H1 (cell line): ENCODE results near the gene NTRK1. TPM values are rescaled to one million over a fixed set of nuclear protein-coding genes. Genes with fewer than 3 reads are reported as not detected.

ENCODE experiments used
- ASH2L ChIP-seq: fragments of 200-600, 300-600 bp; sonication (generic); IDR thresholded peaks from one replicate; pipeline ENCODE4 v1.7.1; 2017; ENCODE audit warnings: low read length
- EZH2 ChIP-seq: fragments of 200-600 bp; sonication (generic); IDR thresholded peaks from 2 replicates; pipeline ENCODE4 v1.7.1; 2012; ENCODE audit warnings: low read depth, mild to moderate bottlenecking, moderate library complexity, low read length, inconsistent platforms; ENCODE audit not compliant: severe bottlenecking
- RBBP5 ChIP-seq: IDR thresholded peaks from 2 replicates; pipeline ENCODE4 v1.7.1; 2012; ENCODE audit warnings: low read depth, mild to moderate bottlenecking, inconsistent platforms, low read length, moderate library complexity, borderline replicate concordance
- SIX5 ChIP-seq: IDR thresholded peaks from 2 replicates; pipeline ENCODE4 v1.6.1; 2011; ENCODE audit warnings: mild to moderate bottlenecking, low read depth, low read length
- TCF12 ChIP-seq: IDR thresholded peaks from 2 replicates; pipeline ENCODE4 v1.6.1; 2011; ENCODE audit warnings: low read depth, mild to moderate bottlenecking, low read length
- polyA plus RNA-seq, 7 experiments: library from polyadenylated mRNA; depleted of rRNA in 3 of 7; stranded (reverse) in 5 of 7; unstranded in 2 of 7; fragments of >200 nt in 5 of 7; fragments of 200-250 nt in 2 of 7; gene quantifications; 1 replicate in 5 of 7; 2 replicates in 1 of 7; 4 replicates in 1 of 7; pipeline versions ENCODE4 v1.2.1 to v1.2.3, GENCODE V29; 2011 to 2013; ENCODE audit warnings: missing spikeins in 2 of 7, mixed read lengths in 2 of 7
- total RNA-seq: library from RNA; stranded (reverse); fragmentation: NEBNext Ultra II Directional; extraction: Animal tissue kit (Norgen Biotek cat#: 25700); gene quantifications from 2 replicates; pipeline ENCODE4 v1.2.1, GENCODE V29; 2021
- TF ChIP-seq, protein P1 (sequence below): fragments of 300-600 bp; sonication (generic); IDR thresholded peaks from 2 replicates; pipeline ENCODE4 v1.7.1; 2012; ENCODE audit warnings: low read length, moderate library complexity, mild to moderate bottlenecking, inconsistent platforms; ENCODE audit not compliant: insufficient replicate concordance
- TF ChIP-seq, protein P2 (sequence below): IDR thresholded peaks from 2 replicates; pipeline ENCODE4 v1.6.1; 2012; ENCODE audit warnings: inconsistent platforms

Gene NTRK1
- total and polyA plus RNA-seq, 2 of the 8 experiments (the other 6 are each of a cell fraction or from before 2014, with no cell fraction given), result 0.12 to 0.24 TPM

DNA sequence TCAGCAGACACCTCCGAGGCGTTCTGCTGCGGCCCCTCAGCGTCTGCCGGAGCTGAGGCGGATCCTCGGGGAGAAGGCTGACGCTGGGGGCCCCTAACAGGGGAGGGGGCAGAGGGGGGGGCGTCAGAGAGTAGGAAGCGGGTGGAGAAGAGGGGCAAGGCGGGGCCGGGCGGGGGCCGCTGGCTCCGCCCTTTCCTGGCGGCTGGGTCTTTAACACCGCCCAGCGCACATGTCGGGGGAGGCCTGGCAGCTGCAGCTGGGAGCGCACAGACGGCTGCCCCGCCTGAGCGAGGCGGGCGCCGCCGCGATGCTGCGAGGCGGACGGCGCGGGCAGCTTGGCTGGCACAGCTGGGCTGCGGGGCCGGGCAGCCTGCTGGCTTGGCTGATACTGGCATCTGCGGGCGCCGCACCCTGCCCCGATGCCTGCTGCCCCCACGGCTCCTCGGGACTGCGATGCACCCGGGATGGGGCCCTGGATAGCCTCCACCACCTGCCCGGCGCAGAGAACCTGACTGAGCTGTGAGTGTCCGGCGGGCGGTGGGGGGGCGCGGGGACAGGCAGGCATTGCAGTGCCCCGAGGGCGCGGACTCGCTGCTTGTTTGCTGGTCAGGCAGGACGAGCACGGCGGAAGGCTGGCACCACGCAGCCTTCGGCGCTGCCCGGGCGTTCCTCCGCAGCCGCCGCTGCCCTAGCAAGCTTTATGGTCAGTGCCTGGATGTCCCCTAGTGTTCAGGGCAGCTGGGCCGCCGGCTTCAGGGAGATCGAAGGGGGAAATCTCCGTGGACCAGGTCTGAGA lies at the start of gene NTRK1 (continued):
- TF ChIP-seq, protein P1, sequence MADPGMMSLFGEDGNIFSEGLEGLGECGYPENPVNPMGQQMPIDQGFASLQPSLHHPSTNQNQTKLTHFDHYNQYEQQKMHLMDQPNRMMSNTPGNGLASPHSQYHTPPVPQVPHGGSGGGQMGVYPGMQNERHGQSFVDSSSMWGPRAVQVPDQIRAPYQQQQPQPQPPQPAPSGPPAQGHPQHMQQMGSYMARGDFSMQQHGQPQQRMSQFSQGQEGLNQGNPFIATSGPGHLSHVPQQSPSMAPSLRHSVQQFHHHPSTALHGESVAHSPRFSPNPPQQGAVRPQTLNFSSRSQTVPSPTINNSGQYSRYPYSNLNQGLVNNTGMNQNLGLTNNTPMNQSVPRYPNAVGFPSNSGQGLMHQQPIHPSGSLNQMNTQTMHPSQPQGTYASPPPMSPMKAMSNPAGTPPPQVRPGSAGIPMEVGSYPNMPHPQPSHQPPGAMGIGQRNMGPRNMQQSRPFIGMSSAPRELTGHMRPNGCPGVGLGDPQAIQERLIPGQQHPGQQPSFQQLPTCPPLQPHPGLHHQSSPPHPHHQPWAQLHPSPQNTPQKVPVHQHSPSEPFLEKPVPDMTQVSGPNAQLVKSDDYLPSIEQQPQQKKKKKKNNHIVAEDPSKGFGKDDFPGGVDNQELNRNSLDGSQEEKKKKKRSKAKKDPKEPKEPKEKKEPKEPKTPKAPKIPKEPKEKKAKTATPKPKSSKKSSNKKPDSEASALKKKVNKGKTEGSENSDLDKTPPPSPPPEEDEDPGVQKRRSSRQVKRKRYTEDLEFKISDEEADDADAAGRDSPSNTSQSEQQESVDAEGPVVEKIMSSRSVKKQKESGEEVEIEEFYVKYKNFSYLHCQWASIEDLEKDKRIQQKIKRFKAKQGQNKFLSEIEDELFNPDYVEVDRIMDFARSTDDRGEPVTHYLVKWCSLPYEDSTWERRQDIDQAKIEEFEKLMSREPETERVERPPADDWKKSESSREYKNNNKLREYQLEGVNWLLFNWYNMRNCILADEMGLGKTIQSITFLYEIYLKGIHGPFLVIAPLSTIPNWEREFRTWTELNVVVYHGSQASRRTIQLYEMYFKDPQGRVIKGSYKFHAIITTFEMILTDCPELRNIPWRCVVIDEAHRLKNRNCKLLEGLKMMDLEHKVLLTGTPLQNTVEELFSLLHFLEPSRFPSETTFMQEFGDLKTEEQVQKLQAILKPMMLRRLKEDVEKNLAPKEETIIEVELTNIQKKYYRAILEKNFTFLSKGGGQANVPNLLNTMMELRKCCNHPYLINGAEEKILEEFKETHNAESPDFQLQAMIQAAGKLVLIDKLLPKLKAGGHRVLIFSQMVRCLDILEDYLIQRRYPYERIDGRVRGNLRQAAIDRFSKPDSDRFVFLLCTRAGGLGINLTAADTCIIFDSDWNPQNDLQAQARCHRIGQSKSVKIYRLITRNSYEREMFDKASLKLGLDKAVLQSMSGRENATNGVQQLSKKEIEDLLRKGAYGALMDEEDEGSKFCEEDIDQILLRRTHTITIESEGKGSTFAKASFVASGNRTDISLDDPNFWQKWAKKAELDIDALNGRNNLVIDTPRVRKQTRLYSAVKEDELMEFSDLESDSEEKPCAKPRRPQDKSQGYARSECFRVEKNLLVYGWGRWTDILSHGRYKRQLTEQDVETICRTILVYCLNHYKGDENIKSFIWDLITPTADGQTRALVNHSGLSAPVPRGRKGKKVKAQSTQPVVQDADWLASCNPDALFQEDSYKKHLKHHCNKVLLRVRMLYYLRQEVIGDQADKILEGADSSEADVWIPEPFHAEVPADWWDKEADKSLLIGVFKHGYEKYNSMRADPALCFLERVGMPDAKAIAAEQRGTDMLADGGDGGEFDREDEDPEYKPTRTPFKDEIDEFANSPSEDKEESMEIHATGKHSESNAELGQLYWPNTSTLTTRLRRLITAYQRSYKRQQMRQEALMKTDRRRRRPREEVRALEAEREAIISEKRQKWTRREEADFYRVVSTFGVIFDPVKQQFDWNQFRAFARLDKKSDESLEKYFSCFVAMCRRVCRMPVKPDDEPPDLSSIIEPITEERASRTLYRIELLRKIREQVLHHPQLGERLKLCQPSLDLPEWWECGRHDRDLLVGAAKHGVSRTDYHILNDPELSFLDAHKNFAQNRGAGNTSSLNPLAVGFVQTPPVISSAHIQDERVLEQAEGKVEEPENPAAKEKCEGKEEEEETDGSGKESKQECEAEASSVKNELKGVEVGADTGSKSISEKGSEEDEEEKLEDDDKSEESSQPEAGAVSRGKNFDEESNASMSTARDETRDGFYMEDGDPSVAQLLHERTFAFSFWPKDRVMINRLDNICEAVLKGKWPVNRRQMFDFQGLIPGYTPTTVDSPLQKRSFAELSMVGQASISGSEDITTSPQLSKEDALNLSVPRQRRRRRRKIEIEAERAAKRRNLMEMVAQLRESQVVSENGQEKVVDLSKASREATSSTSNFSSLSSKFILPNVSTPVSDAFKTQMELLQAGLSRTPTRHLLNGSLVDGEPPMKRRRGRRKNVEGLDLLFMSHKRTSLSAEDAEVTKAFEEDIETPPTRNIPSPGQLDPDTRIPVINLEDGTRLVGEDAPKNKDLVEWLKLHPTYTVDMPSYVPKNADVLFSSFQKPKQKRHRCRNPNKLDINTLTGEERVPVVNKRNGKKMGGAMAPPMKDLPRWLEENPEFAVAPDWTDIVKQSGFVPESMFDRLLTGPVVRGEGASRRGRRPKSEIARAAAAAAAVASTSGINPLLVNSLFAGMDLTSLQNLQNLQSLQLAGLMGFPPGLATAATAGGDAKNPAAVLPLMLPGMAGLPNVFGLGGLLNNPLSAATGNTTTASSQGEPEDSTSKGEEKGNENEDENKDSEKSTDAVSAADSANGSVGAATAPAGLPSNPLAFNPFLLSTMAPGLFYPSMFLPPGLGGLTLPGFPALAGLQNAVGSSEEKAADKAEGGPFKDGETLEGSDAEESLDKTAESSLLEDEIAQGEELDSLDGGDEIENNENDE, result no peak
- TF ChIP-seq, protein P2, sequence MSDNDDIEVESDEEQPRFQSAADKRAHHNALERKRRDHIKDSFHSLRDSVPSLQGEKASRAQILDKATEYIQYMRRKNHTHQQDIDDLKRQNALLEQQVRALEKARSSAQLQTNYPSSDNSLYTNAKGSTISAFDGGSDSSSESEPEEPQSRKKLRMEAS, result peak; percentile 86
- TF ChIP-seq RBBP5, result no peak
- TF ChIP-seq EZH2, result peak; percentile 83
- TF ChIP-seq SIX5, result no peak
- TF ChIP-seq ASH2L, result no peak
- TF ChIP-seq TCF12, result 0 out of 2 replicates have a peak, but pooled peaks have one; percentile 65
